MCF 10A (cell line): Measurements from ENCODE around the gene ERVK3-1. TPM values are rescaled to one million over a fixed set of nuclear protein-coding genes. Genes with fewer than 3 reads are reported as not detected.
A peak's percentile ranks its signal among the peaks of the same experiment; 100 is the strongest.
"Not testable (repeated sequence)": the region's sequence is repeated elsewhere in the genome, so short reads cannot be mapped to it uniquely, and the experiment has no call there.

ENCODE experiments used
- Bru-seq: library from RNA; stranded (reverse); fragments of 400-500 nt; gene quantifications from one replicate; lab custom pipeline; 2021; lab: Mats Ljungman, UMichigan
- BruChase-seq, 2 experiments: library from RNA; stranded (reverse); fragments of 400-500 nt; gene quantifications; one replicate each; lab custom pipeline; 2021; lab: Mats Ljungman, UMichigan
- BruUV-seq: library from RNA; stranded (reverse); fragments of 400-500 nt; replicated peaks from 2 replicates; lab custom pipeline; 2021; lab: Mats Ljungman, UMichigan
- CTCF ChIA-PET: fragments of 300-600 bp; sonication (Branson Sonifier 250); formaldehyde crosslinking; extraction: SDS; loops from one replicate; lab custom pipeline; 2021; ENCODE audit warnings: antibody characterized with exemption, inconsistent platforms; lab: Yijun Ruan, JAX
- POLR2A ChIA-PET: fragments of 300-600, 350-650 bp; sonication (Branson Sonifier 250); formaldehyde crosslinking; extraction: SDS; loops from one replicate; lab custom pipeline; 2020; ENCODE audit warnings: antibody characterized with exemption, inconsistent platforms; lab: Yijun Ruan, JAX
- DNase-seq: peaks from one replicate; pipeline ENCODE4 v3.0.0-alpha.2; 2018; ENCODE audit not compliant: unreplicated experiment
- H3K27ac Mint-ChIP-seq: one replicate; pipeline ENCODE4 v1.8.0; 2022; ENCODE audit warnings: mild to moderate bottlenecking, low read depth, mixed read lengths; ENCODE audit not compliant: unreplicated experiment
- H3K27me3 Mint-ChIP-seq: one replicate; pipeline ENCODE4 v1.8.0; 2022; ENCODE audit warnings: mixed read lengths; ENCODE audit not compliant: insufficient read depth, unreplicated experiment
- H3K36me3 Mint-ChIP-seq: one replicate; pipeline ENCODE4 v1.8.0; 2022; ENCODE audit warnings: mild to moderate bottlenecking, moderate library complexity, mixed read lengths; ENCODE audit not compliant: insufficient read depth, unreplicated experiment
- H3K4me1 Mint-ChIP-seq: one replicate; pipeline ENCODE4 v1.8.0; 2022; ENCODE audit warnings: mixed read lengths; ENCODE audit not compliant: insufficient read depth, unreplicated experiment
- H3K4me3 Mint-ChIP-seq: one replicate; pipeline ENCODE4 v1.8.0; 2022; ENCODE audit warnings: mild to moderate bottlenecking, moderate library complexity, mixed read lengths; ENCODE audit not compliant: unreplicated experiment
- H3K9me3 Mint-ChIP-seq: one replicate; pipeline ENCODE4 v1.8.0; 2022; ENCODE audit warnings: mixed read lengths; ENCODE audit not compliant: unreplicated experiment
- intact Hi-C: fragments of 100-400 bp; cut with micrococcal nuclease; formaldehyde crosslinking; loops from 2 replicates; pipeline ENCODE4 v1.14.1; 2022
- long read RNA-seq: library from polyadenylated mRNA; stranded (forward); transcript quantifications from one replicate; pipeline ENCODE4 v2.0.0, GENCODE V29; 2022
- total RNA-seq: library from RNA; stranded (reverse); gene quantifications from 2 replicates; pipeline ENCODE4 v1.2.3, GENCODE V29; 2022
- TF ChIP-seq, protein P1 (sequence below): fragments of 200-600 bp; IDR thresholded peaks from one replicate; pipeline ENCODE4 v1.8.0; 2022; ENCODE audit warnings: antibody characterized with exemption, mild to moderate bottlenecking; ENCODE audit not compliant: unreplicated experiment

Gene ERVK3-1, protein sequence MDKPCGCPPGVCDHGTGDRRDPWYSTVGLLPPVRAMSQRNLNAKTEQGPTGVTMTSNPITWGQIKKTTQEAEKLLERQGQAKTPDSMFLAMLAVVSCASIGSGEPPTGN
- total RNA-seq (63.1 and 64.6 TPM in 2 replicates), Bru-seq, nascent RNA (percentile 67 among the genes with signal in this experiment), BruChase-seq, experiment 1, labeled RNA remaining after a 6-hour chase (percentile 81 among the genes with signal in this experiment), BruChase-seq, experiment 2, labeled RNA remaining after a 2-hour chase (percentile 65 among the genes with signal in this experiment)
- long read RNA-seq, transcript ERVK3-1-202 (4 exons, 922 nt) = minor isoform, 8 of 155 reads
- long read RNA-seq, transcript ERVK3-1-201 (4 exons, 1,469 nt) = major isoform, 132 of 155 reads
- long read RNA-seq, partial matches to known transcripts = 0 of 155 reads
- long read RNA-seq, other reads (novel, unspliced or antisense) = 12 of 155 reads

DNA sequence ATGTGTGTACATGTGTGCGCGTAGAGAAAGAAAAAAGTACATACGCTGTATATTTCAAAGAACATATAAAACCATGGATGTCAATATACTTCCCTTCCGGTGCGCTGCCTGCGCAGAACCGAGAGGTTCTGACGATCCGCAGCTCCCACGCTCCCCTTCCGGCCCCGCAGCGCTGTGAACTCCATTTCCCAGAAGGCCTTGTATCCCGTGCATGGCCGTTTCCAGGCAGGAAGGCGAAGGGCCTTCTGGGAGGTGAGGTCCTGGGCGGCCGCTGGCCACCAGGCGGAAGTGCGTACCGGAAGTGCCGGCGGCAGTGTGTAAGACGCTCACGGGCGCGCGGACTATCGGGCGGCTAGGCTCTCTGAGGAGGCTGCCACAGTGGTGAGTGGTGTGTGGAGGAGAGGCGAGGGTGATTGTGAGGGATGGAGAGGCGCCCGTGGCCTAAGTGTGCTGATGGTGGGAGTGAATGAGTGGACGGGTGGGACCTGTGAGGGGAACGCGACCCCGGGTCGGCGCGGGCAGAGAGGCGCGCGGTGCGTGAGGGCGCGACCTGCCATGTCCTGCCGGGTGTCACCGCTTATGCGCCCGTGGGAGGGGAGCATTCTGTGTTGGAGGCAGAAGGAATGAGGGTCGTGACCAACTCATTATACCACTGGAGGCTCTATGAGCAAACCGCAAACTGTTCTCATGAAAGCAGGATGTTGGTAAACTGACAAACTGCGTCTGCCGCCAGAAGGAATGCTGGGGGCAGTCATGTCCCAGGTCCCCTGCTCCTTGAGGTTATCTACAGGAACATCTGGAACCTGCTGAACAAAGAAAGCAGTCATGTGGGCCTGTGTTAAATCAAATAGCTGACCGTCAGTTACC lies at the start of gene ERVK3-1:
Gene ERVK3-1 (plus strand): TSS at position 313 of the 867 bp plus-strand sequence. CDS start 6,792 bp downstream, outside the sequence.
- Mint-ChIP-seq H3K9me3 (no peaks in the 10 kb centered on the region), H3K36me3 (peaks cover 53% of the 10 kb centered on the region), H3K4me1 (peaks cover 10% of the 10 kb centered on the region), H3K27me3 (no peaks in the 10 kb centered on the region), H3K27ac (peak within 1 kb of the TSS; percentile 98), H3K4me3 (peak within 1 kb of the TSS; percentile 96)
- peak; percentile 97 for DNase-seq
- TF ChIP-seq, protein P1, sequence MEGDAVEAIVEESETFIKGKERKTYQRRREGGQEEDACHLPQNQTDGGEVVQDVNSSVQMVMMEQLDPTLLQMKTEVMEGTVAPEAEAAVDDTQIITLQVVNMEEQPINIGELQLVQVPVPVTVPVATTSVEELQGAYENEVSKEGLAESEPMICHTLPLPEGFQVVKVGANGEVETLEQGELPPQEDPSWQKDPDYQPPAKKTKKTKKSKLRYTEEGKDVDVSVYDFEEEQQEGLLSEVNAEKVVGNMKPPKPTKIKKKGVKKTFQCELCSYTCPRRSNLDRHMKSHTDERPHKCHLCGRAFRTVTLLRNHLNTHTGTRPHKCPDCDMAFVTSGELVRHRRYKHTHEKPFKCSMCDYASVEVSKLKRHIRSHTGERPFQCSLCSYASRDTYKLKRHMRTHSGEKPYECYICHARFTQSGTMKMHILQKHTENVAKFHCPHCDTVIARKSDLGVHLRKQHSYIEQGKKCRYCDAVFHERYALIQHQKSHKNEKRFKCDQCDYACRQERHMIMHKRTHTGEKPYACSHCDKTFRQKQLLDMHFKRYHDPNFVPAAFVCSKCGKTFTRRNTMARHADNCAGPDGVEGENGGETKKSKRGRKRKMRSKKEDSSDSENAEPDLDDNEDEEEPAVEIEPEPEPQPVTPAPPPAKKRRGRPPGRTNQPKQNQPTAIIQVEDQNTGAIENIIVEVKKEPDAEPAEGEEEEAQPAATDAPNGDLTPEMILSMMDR = no peak
- ChIA-PET CTCF (interaction anchor here (0.6 to 1.6 kb wide), 4 partner anchors 9 to 213 kb away, joined by 3 to 5 read pairs (median 3); partner anchors contain the start of gene ZNF544), POLR2A (interaction anchor here (0.5 to 3.8 kb wide), 19 partner anchors 8 to 212 kb away, joined by 3 to 34 read pairs (median 4); partner anchors contain the start of genes ZNF497, ZNF544, ZNF8 and ZSCAN22)
- intact Hi-C loops = loop anchor here (2.0 kb wide), 1 partner anchor 76 kb away; the partner anchor contains the start of gene ZNF544
- no TSS peak for BruUV-seq

DNA sequence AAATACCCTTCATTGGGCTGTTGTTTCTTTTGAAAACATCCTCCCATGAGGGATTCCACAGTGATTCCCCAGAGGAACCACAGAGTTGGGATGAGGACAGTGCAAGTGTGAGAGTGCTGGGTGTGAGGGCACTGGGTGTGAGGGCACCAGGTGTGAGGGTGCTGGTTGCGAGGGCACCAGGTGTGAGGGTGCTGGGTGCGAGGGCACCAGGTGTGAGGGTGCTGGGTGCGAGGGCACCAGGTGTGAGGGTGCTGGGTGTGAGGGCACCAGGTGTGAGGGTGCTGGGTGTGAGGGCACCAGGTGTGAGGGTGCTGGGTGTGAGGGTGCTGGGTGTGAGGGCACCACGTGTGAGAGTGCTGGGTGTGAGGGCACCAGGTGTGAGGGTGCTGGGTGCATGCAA lies 46.9 kb upstream of the ERVK3-1 start:
- intact Hi-C loops, H3K27me3 Mint-ChIP-seq, CTCF ChIA-PET, H3K27ac Mint-ChIP-seq, H3K4me3 Mint-ChIP-seq, H3K4me1 Mint-ChIP-seq, DNase-seq, POLR2A ChIA-PET, BruUV-seq: not testable (repeated sequence)
- Mint-ChIP-seq H3K9me3 (peaks cover 25% of the 10 kb centered on the region), H3K36me3 (peaks cover 98% of the 10 kb centered on the region)

DNA sequence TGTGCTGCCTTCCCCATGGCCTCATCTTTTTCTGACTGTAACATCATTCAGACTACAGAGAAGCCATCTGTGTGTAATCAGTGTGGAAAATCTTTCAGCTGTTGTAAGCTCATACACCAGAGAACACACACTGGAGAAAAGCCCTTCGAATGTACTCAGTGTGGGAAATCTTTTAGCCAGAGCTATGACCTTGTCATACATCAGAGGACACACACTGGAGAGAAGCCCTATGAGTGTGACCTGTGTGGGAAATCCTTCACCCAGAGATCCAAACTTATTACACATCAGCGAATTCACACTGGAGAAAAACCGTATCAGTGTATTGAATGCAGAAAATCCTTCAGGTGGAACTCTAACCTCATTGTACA lies 43.6 kb upstream of the ERVK3-1 start:
- H3K9me3 Mint-ChIP-seq = peaks cover 16% of the 10 kb centered on the region
- BruUV-seq = no TSS peak
- DNase-seq = no peak

More for the DNA sequence above, 43.6 kb upstream of the ERVK3-1 start:
- POLR2A ChIA-PET = interaction anchor here (1.0 kb wide), 1 partner anchor 17 kb away, joined by 5 read pairs; the partner anchor contains the start of gene ZNF8
- Mint-ChIP-seq H3K4me3 (no peak overlapping the region), H3K27ac (no peak overlapping the region), H3K27me3 (no peaks in the 10 kb centered on the region), H3K4me1 (no peaks in the 10 kb centered on the region), H3K36me3 (peaks cover 78% of the 10 kb centered on the region)
- CTCF ChIA-PET = interaction anchor here (1.4 kb wide), 1 partner anchor 10 kb away, joined by 4 read pairs; no protein-coding TSS in a partner anchor
- intact Hi-C loops = no loop called here
- TF ChIP-seq, protein P1 = no peak
